HCT116 (cell line): Measurements from ENCODE around the gene MBTPS2. TPM values are rescaled to one million over a fixed set of nuclear protein-coding genes. Genes with fewer than 3 reads are reported as not detected.
A peak's percentile ranks its signal among the peaks of the same experiment; 100 is the strongest.

Experiments used
- ATAC-seq: fragments of 200-7000 bp; cut with Tn5 transposase; 2 replicates; pipeline ENCODE4 v1.9.1; 2020; ENCODE audit warnings: mild to moderate bottlenecking, moderate library complexity
- BruUV-seq: library from RNA; stranded (reverse); fragments of 400-500 nt; replicated peaks from 2 replicates; lab custom pipeline; 2021; lab: Mats Ljungman, UMichigan
- CTCF ChIA-PET: fragments of 300-600 bp; sonication (Branson Sonifier 250); formaldehyde crosslinking; loops from one replicate; lab custom pipeline; 2021; ENCODE audit warnings: antibody characterized with exemption; lab: Charles Lee
- POLR2A ChIA-PET: fragments of 300-600, 350-600 bp; sonication (Branson Sonifier 250); formaldehyde crosslinking; loops from one replicate; lab custom pipeline; 2021; ENCODE audit warnings: antibody characterized with exemption; lab: Charles Lee
- RAD21 ChIA-PET, 2 experiments: fragments of 300-600 bp; sonication (Branson Sonifier 250); formaldehyde crosslinking; loops; one replicate each; lab custom pipeline; 2023; ENCODE audit warnings: low total read pairs in 2 of 2; ENCODE audit not compliant: uncharacterized antibody in 2 of 2, unreplicated experiment in 2 of 2, low non-redundant PET in 1 of 2; lab: Charles Lee
- DNase-seq: peaks from one replicate; pipeline ENCODE4 v3.0.0-alpha.2; 2010; ENCODE audit warnings: low read depth, low spot score
- H2AFZ ChIP-seq: fragments of 200-600 bp; shearing (Covaris generic), sonication (generic); 2 replicates; pipeline ENCODE4 v1.6.1; 2017; ENCODE audit warnings: low read depth, mixed run types, mixed read lengths, antibody characterized with exemption, low read length; ENCODE audit not compliant: poor library complexity, severe bottlenecking
- H3K27ac ChIP-seq: 2 replicates; pipeline ENCODE4 v1.5.1; 2012; ENCODE audit warnings: low read depth, low read length
- H3K27me3 ChIP-seq: fragments of 200-600 bp; sonication (generic); 2 replicates; pipeline ENCODE4 v1.6.1; 2016; ENCODE audit warnings: mixed run types, low read length, mixed read lengths; ENCODE audit not compliant: insufficient read depth
- H3K36me3 ChIP-seq, 2 experiments: fragments of 200-500 bp in 1 of 2; fragments of 200-600 bp in 1 of 2; sonication (Bioruptor generic) in 1 of 2; sonication (generic) in 1 of 2; 2 replicates each; pipeline versions ENCODE4 v1.5.1 to v1.6.1; 2014 to 2016; ENCODE audit warnings: low read length in 2 of 2, inconsistent platforms in 1 of 2, mixed read lengths in 1 of 2, mixed run types in 1 of 2; ENCODE audit not compliant: insufficient read depth in 2 of 2, control insufficient read depth in 1 of 2
- H3K4me1 ChIP-seq, 2 experiments: fragments of 200-600 bp in 1 of 2; sonication (generic) in 1 of 2; 2 replicates each; pipeline versions ENCODE4 v1.5.1 to v1.6.1; 2012 to 2017; ENCODE audit warnings: low read length in 2 of 2, inconsistent platforms in 1 of 2, mild to moderate bottlenecking in 1 of 2, mixed read lengths in 1 of 2, mixed run types in 1 of 2, moderate library complexity in 1 of 2; ENCODE audit not compliant: insufficient read depth in 2 of 2, control insufficient read depth in 1 of 2
- H3K4me2 ChIP-seq: fragments of 200-600 bp; sonication (generic); 2 replicates; pipeline ENCODE4 v1.6.1; 2017; ENCODE audit warnings: mixed run types, low read length, mixed read lengths
- H3K4me3 ChIP-seq, 2 experiments: fragments of 200-600 bp in 1 of 2; sonication (generic) in 1 of 2; replicated peaks in 1 of 2; 2 replicates each; pipeline ENCODE4 v1.5.1; 2011 to 2016; ENCODE audit warnings: low read length in 2 of 2, control low read depth in 1 of 2, low read depth in 1 of 2, mild to moderate bottlenecking in 1 of 2, mixed read lengths in 1 of 2, mixed run types in 1 of 2
- H3K79me2 ChIP-seq: fragments of 200-600 bp; sonication (generic); 2 replicates; pipeline ENCODE4 v1.6.1; 2017; ENCODE audit warnings: mild to moderate bottlenecking, mixed run types, low read length, moderate library complexity, mixed read lengths; ENCODE audit not compliant: insufficient read depth
- H3K9ac ChIP-seq: fragments of 200-600 bp; sonication (generic); 2 replicates; pipeline ENCODE4 v1.6.1; 2016; ENCODE audit warnings: low read length, mixed read lengths
- H3K9me2 ChIP-seq: fragments of 200-600 bp; sonication (generic), shearing (Covaris generic); 2 replicates; pipeline ENCODE4 v1.6.1; 2017; ENCODE audit warnings: mixed run types, mild to moderate bottlenecking, moderate library complexity; ENCODE audit not compliant: insufficient read depth
- H3K9me3 ChIP-seq, 2 experiments: fragments of 200-500 bp in 1 of 2; fragments of 200-600 bp in 1 of 2; sonication (Bioruptor generic) in 1 of 2; sonication (generic) in 1 of 2; 2 replicates each; pipeline ENCODE4 v1.6.1; 2014 to 2017; ENCODE audit warnings: low read length in 2 of 2, mixed read lengths in 2 of 2, inconsistent platforms in 1 of 2, low read depth in 1 of 2, mild to moderate bottlenecking in 1 of 2, mixed run types in 1 of 2, moderate library complexity in 1 of 2; ENCODE audit not compliant: control insufficient read depth in 1 of 2, insufficient read depth in 1 of 2
- H4K20me1 ChIP-seq: fragments of 200-600 bp; sonication (generic), shearing (Covaris generic); 2 replicates; pipeline ENCODE4 v1.6.1; 2017; ENCODE audit warnings: mixed run types, mild to moderate bottlenecking, moderate library complexity; ENCODE audit not compliant: insufficient read depth
- CBX3 ChIP-seq: IDR thresholded peaks from 2 replicates; pipeline ENCODE4 v1.6.1; 2012; ENCODE audit warnings: low read depth
- CEBPB ChIP-seq: IDR thresholded peaks from 2 replicates; pipeline ENCODE4 v1.6.1; 2012; ENCODE audit warnings: low read depth
- EGR1 ChIP-seq: IDR thresholded peaks from 2 replicates; pipeline ENCODE4 v1.6.1; 2012; ENCODE audit warnings: low read depth
- ELF1 ChIP-seq: IDR thresholded peaks from 2 replicates; pipeline ENCODE4 v1.6.1; 2012; ENCODE audit warnings: low read depth, borderline replicate concordance
- EZH2 ChIP-seq: fragments of 200-600 bp; sonication (generic); IDR thresholded peaks from 2 replicates; pipeline ENCODE4 v1.6.1; 2017; ENCODE audit warnings: antibody characterized with exemption, mixed run types
- EZH2phosphoT487 ChIP-seq: fragments of 200-600 bp; IDR thresholded peaks from 2 replicates; pipeline ENCODE4 v1.6.1; 2018; ENCODE audit warnings: antibody characterized with exemption, borderline replicate concordance
- POLR2AphosphoS5 ChIP-seq: IDR thresholded peaks from 2 replicates; pipeline ENCODE4 v1.6.1; 2011; ENCODE audit warnings: mild to moderate bottlenecking, low read depth, low read length, moderate library complexity
- SRF ChIP-seq: IDR thresholded peaks from 2 replicates; pipeline ENCODE4 v1.6.1; 2012; ENCODE audit warnings: low read depth
- TCF7L2 ChIP-seq: IDR thresholded peaks from 2 replicates; pipeline ENCODE4 v1.7.0; 2011; ENCODE audit warnings: borderline replicate concordance, inconsistent platforms; ENCODE audit not compliant: insufficient read depth, insufficient read length; ENCODE audit errors: extremely low read depth
- ZNF274 ChIP-seq: fragments of 200-500 bp; sonication (Bioruptor generic); IDR thresholded peaks from 2 replicates; pipeline ENCODE4 v1.6.1; 2014; ENCODE audit warnings: mild to moderate bottlenecking, low read depth, low read length, inconsistent platforms
- intact Hi-C: fragments of 100-400 bp; cut with micrococcal nuclease; formaldehyde crosslinking; loops from 2 replicates; pipeline ENCODE4 v1.10.0; 2022
- total RNA-seq: library from RNA; stranded (reverse); gene quantifications from one replicate; pipeline ENCODE4 v1.2.1, GENCODE V29; 2021; ENCODE audit not compliant: unreplicated experiment
- TF ChIP-seq, protein P1 (sequence below): IDR thresholded peaks from 2 replicates; pipeline ENCODE4 v1.6.1; 2012
- TF ChIP-seq, protein P2 (sequence below): IDR thresholded peaks from 2 replicates; pipeline ENCODE4 v1.6.1; 2011; ENCODE audit warnings: mild to moderate bottlenecking, low read length, moderate library complexity; ENCODE audit not compliant: insufficient replicate concordance; ENCODE audit errors: extremely low read depth

MBTPS2 gene
- total RNA-seq, 1 experiment from 2014 or later = 16.9 TPM

DNA sequence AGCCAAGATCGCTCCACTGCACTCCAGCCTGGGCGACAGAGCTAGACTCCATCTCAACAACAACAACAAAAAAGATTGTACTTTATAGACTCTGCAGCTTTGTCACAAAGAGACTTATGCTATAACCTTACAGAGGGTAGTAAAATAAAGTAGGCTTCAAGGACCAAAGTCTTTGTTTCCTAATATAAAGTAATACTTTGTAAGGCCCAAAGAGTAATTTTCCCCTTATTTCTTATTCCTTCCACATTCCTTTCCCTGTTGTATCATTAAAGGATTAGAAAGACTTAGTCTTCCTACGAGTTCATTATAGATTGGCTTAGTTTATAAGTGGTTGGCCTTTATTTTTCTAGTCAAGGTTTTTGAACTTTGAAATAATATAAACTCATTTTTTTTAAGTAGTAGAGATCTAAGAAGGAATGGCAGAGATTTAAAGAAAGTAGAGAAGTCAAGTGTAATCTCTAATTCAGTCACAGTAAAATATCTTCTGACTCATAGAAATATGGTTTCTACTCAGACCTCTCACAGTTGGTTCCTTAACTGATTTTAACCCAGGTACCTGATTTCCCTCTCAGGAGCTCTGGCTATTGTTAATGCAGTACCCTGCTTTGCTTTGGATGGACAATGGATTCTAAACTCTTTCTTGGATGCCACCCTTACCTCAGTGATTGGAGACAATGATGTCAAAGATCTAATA is 42.6 kb downstream of the MBTPS2 start:
- H3K9me2 ChIP-seq = no peaks in the 10 kb centered on the region
- ATAC-seq (no peak), DNase-seq (no peak)
- ChIA-PET RAD21 (no interaction called here), POLR2A (no interaction called here), CTCF (no interaction called here)
- no peaks in the 10 kb centered on the region for H3K27me3 ChIP-seq
- no peak overlapping the region for H2AFZ ChIP-seq
- H3K9me3 ChIP-seq = no peaks in the 10 kb centered on the region
- H3K79me2 ChIP-seq = no peaks in the 10 kb centered on the region
- TF ChIP-seq EGR1 (no peak), CEBPB (no peak), ELF1 (no peak), TCF7L2 (no peak), ZNF274 (no peak), SRF (no peak), CBX3 (no peak), POLR2AphosphoS5 (no peak), EZH2phosphoT487 (no peak), EZH2 (no peak)
- TF ChIP-seq, protein P1, sequence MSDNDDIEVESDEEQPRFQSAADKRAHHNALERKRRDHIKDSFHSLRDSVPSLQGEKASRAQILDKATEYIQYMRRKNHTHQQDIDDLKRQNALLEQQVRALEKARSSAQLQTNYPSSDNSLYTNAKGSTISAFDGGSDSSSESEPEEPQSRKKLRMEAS = no peak
- H3K4me2 ChIP-seq = no peak overlapping the region
- H4K20me1 ChIP-seq = no peaks in the 10 kb centered on the region
- no peak overlapping the region for H3K27ac ChIP-seq
- intact Hi-C loops = no loop called here
- H3K4me3 ChIP-seq = no peak overlapping the region
- BruUV-seq = no TSS peak
- no peaks in the 10 kb centered on the region; a peak in 1 of 4 replicates for H3K36me3 ChIP-seq
- no peaks in the 10 kb centered on the region for H3K4me1 ChIP-seq
- H3K9ac ChIP-seq = no peak overlapping the region

DNA sequence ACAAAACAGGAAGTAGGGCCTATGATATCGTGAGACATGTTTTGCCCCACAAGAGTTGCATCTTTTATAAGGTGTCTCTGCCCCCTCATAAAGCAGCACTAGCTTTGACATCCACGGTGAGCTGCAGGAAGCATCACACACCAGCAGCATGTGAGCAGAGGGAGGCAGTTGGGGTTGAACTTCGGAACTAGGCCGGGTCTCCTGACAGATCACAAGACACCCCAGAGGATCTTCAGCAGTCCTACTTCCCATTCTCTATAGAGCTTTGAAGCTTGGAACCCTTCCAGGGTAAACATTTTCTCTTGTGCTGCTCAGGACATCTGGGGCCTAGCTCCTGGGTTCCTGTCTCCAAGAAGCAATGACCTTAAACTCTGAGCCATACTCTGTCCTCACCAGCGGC is 43.8 kb downstream of the MBTPS2 start:
- H3K79me2 ChIP-seq = no peaks in the 10 kb centered on the region
- no peak for TF ChIP-seq EGR1
- no peak for TF ChIP-seq TCF7L2
- TF ChIP-seq, protein P2, sequence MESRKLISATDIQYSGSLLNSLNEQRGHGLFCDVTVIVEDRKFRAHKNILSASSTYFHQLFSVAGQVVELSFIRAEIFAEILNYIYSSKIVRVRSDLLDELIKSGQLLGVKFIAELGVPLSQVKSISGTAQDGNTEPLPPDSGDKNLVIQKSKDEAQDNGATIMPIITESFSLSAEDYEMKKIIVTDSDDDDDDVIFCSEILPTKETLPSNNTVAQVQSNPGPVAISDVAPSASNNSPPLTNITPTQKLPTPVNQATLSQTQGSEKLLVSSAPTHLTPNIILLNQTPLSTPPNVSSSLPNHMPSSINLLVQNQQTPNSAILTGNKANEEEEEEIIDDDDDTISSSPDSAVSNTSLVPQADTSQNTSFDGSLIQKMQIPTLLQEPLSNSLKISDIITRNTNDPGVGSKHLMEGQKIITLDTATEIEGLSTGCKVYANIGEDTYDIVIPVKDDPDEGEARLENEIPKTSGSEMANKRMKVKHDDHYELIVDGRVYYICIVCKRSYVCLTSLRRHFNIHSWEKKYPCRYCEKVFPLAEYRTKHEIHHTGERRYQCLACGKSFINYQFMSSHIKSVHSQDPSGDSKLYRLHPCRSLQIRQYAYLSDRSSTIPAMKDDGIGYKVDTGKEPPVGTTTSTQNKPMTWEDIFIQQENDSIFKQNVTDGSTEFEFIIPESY = no peak
- TF ChIP-seq ZNF274 = no peak
- TF ChIP-seq CEBPB = no peak
- no peaks in the 10 kb centered on the region for H3K9me3 ChIP-seq
- no peaks in the 10 kb centered on the region for H3K36me3 ChIP-seq
- H3K9me2 ChIP-seq = no peaks in the 10 kb centered on the region
- DNase-seq = no peak
- ChIA-PET POLR2A (no interaction called here), RAD21 (no interaction called here), CTCF (no interaction called here)
- H3K4me1 ChIP-seq = no peaks in the 10 kb centered on the region
- no peak overlapping the region for H3K9ac ChIP-seq
- no peak overlapping the region for H3K27ac ChIP-seq
- TSS peak; percentile 27 for BruUV-seq
- no peak overlapping the region for H3K4me2 ChIP-seq
- intact Hi-C loops = no loop called here
- H2AFZ ChIP-seq = no peak overlapping the region
- H3K27me3 ChIP-seq = no peaks in the 10 kb centered on the region
- no peak for ATAC-seq
- H3K4me3 ChIP-seq = no peak overlapping the region
- H4K20me1 ChIP-seq = no peaks in the 10 kb centered on the region
